Measurements from ENCODE around the gene FAM89A. TPM values are rescaled to one million over a fixed set of nuclear protein-coding genes. Genes with fewer than 3 reads are reported as not detected.

The FAM89A gene
- 2.4 and 3.2 TPM in 2 replicates for total RNA-seq

GRCh38 chr1:231040019-231040799 is at the start of gene FAM89A:
Gene FAM89A, minus strand, starts transcription at chr1:231040254. Its CDS starts 43 bp downstream, at chr1:231040211.
- no peak for DNase-seq (ENCODE audit: low read depth)

GRCh38 chr1:231084353-231084752 is 44.3 kb upstream of the FAM89A start:
- DNase-seq (ENCODE audit: low read depth): no peak

GRCh38 chr1:231079163-231079562 is 39.1 kb upstream of the FAM89A start:
- DNase-seq (ENCODE audit: low read depth): no peak

- no peak for DNase-seq (ENCODE audit: low read depth)
These were observed 38.2 kb upstream of the FAM89A start for GRCh38 chr1:231078250-231078649.

- no peak for DNase-seq (ENCODE audit: low read depth)
These were observed 36.7 kb upstream of the FAM89A start for GRCh38 chr1:231076802-231077201.

GRCh38 chr1:231075497-231075896 is 35.4 kb upstream of the FAM89A start:
- no peak for DNase-seq (ENCODE audit: low read depth)

- DNase-seq (ENCODE audit: low read depth): no peak
These were observed 35.0 kb upstream of the FAM89A start for GRCh38 chr1:231075020-231075419.

GRCh38 chr1:231074046-231074445 is 34.0 kb upstream of the FAM89A start:
- DNase-seq (ENCODE audit: low read depth): no peak

- no peak for DNase-seq (ENCODE audit: low read depth)
These were observed 33.3 kb upstream of the FAM89A start for GRCh38 chr1:231073331-231073730.

- no peak for DNase-seq (ENCODE audit: low read depth)
These were observed 32.5 kb upstream of the FAM89A start for GRCh38 chr1:231072502-231073094.

- DNase-seq (ENCODE audit: low read depth): no peak
These were observed 32.0 kb upstream of the FAM89A start for GRCh38 chr1:231072041-231072440.

GRCh38 chr1:231070758-231071444 is 30.8 kb upstream of the FAM89A start:
- DNase-seq (ENCODE audit: low read depth): no peak

GRCh38 chr1:231069333-231069732 is 29.3 kb upstream of the FAM89A start:
- DNase-seq (ENCODE audit: low read depth): no peak

GRCh38 chr1:231068762-231069161 is 28.7 kb upstream of the FAM89A start:
- DNase-seq (ENCODE audit: low read depth): no peak

- DNase-seq (ENCODE audit: low read depth): no peak
These were observed 25.6 kb upstream of the FAM89A start for GRCh38 chr1:231065510-231066241.

GRCh38 chr1:231064418-231064817 is 24.4 kb upstream of the FAM89A start:
- DNase-seq (ENCODE audit: low read depth): no peak

- no peak for DNase-seq (ENCODE audit: low read depth)
These were observed 23.3 kb upstream of the FAM89A start for GRCh38 chr1:231063331-231063730.

- no peak for DNase-seq (ENCODE audit: low read depth)
These were observed 22.6 kb upstream of the FAM89A start for GRCh38 chr1:231062500-231063270.

- DNase-seq (ENCODE audit: low read depth): peak; percentile 65
These were observed 19.6 kb upstream of the FAM89A start for GRCh38 chr1:231059566-231060193.

- peak; percentile 85 for DNase-seq (ENCODE audit: low read depth)
These were observed 18.5 kb upstream of the FAM89A start for GRCh38 chr1:231058416-231059109.

Measured in renal cortical epithelial cell (primary cell).